Measurements from ENCODE around the gene ACBD4. TPM values are rescaled to one million over a fixed set of nuclear protein-coding genes. Genes with fewer than 3 reads are reported as not detected.

The ACBD4 gene
- total RNA-seq, 5 donors from 2014 or later (not counting 1 experiment from before 2014, with no cell fraction given) = 28.4 to 48.5 (median 38.9) TPM

- H3K9me3 Mint-ChIP-seq = no peaks in the 10 kb centered on the region
- 0% methylated on average over 15 of the region's 36 CpGs for WGBS (ENCODE audit: insufficient coverage)
- H3K27me3 ChIP-seq (replicated peaks in 1 of 2; ENCODE audit: control insufficient read depth in 2 of 2, extremely low read depth in 1 of 2, insufficient read depth in 2 of 2, low read length in 1 of 2) = peaks cover 0 to 16% of the 10 kb centered on the region in 2 experiments
- no peaks in the 10 kb centered on the region for H3K36me3 ChIP-seq (ENCODE audit: control insufficient read depth in 2 of 2, extremely low read depth in 1 of 2, insufficient read depth in 1 of 2, low read length in 1 of 2)
- CTCF ChIA-PET = no interaction called here
- peak within 1 kb of the TSS; percentile 59 to 89 for H3K27ac Mint-ChIP-seq
- no peaks in the 10 kb centered on the region for H3K9me3 ChIP-seq
- H3K4me3 ChIP-seq (ENCODE audit: control insufficient read depth in 1 of 2, extremely low read depth in 1 of 2, low read length in 1 of 2) = peak within 1 kb of the TSS; percentile 83 to 100
- no peaks in the 10 kb centered on the region for H3K36me3 Mint-ChIP-seq
- no peaks in the 10 kb centered on the region for H3K27me3 Mint-ChIP-seq
- peaks cover 17 to 23% (median 21%) of the 10 kb centered on the region in 3 donors for H3K4me1 Mint-ChIP-seq
- peak in 1 of 35 experiments; percentile 48 for DNase-seq
- H3K4me1 ChIP-seq (ENCODE audit: control insufficient read depth in 1 of 2, extremely low read depth in 1 of 2, insufficient read depth in 2 of 2, low read length in 2 of 2) = peaks cover 0 to 33% of the 10 kb centered on the region in 2 experiments
- ATAC-seq (replicated peaks in 1 of 4) = peak; percentile 49 to 56 (median 54)
- peak within 1 kb of the TSS; percentile 96 for H3K27ac ChIP-seq (ENCODE audit: low read length)
- H3K4me3 Mint-ChIP-seq = peak within 1 kb of the TSS; percentile 87 to 91 (median 89)
- POLR2A ChIA-PET = no interaction called here
Measured at GRCh38 chr17:45132320-45132571, 3.2 kb upstream of the ACBD4 start, which contains the start of gene PLCD3. TSS of gene PLCD3 (minus strand) at chr17:45132515. CDS start at chr17:45132410, 105 bp downstream.

GRCh38 chr17:45132572-45133463 lies 2.7 kb upstream of the ACBD4 start:
- H3K4me1 ChIP-seq (ENCODE audit: control insufficient read depth in 1 of 2, extremely low read depth in 1 of 2, insufficient read depth in 2 of 2, low read length in 2 of 2) = peaks cover 0 to 33% of the 10 kb centered on the region in 2 experiments

GRCh38 chr17:45135978-45136791 lies 698 bp downstream of the ACBD4 start:
- POLR2A ChIA-PET = interaction anchor here (0.6 to 1.3 kb wide), 5 partner anchors 12 to 1768 kb away, joined by 3 to 18 read pairs (median 6); partner anchors contain the start of gene HEXIM1 (in 2 of the 2)
- ATAC-seq (replicated peaks in 1 of 4) (no peak), DNase-seq (no peak)
- Mint-ChIP-seq H3K36me3 (peaks cover 2% of the 10 kb centered on the region), H3K27me3 (no peaks in the 10 kb centered on the region), H3K27ac (peak overlapping the region; percentile 78 to 86), H3K4me3 (peak overlapping the region; percentile 84 to 88 (median 84)), H3K4me1 (peaks cover 21 to 29% (median 27%) of the 10 kb centered on the region in 3 donors), H3K9me3 (no peaks in the 10 kb centered on the region)
- Histone ChIP-seq H3K36me3 (ENCODE audit: control insufficient read depth in 2 of 2, extremely low read depth in 1 of 2, insufficient read depth in 1 of 2, low read length in 1 of 2) (peaks cover 0 to 5% of the 10 kb centered on the region in 2 donors), H3K27ac (ENCODE audit: low read length) (peak overlapping the region; percentile 40), H3K4me3 (ENCODE audit: control insufficient read depth in 1 of 2, extremely low read depth in 1 of 2, low read length in 1 of 2) (peak overlapping the region; percentile 64 to 80), H3K4me1 (ENCODE audit: control insufficient read depth in 1 of 2, extremely low read depth in 1 of 2, insufficient read depth in 2 of 2, low read length in 2 of 2) (peaks cover 0 to 35% of the 10 kb centered on the region in 2 experiments), H3K27me3 (replicated peaks in 1 of 2; ENCODE audit: control insufficient read depth in 2 of 2, extremely low read depth in 1 of 2, insufficient read depth in 2 of 2, low read length in 1 of 2) (peaks cover 0 to 7% of the 10 kb centered on the region in 2 experiments), H3K9me3 (no peaks in the 10 kb centered on the region)
- CTCF ChIA-PET = interaction anchor here (0.6 to 4.8 kb wide), 51 partner anchors 8 to 569 kb away, joined by 3 to 277 read pairs (median 5); partner anchors contain the start of genes HEXIM1 (in 2 of the 2), HEXIM2 (in 2 of the 2) and NMT1 (in 1 of the 2)
- WGBS (ENCODE audit: insufficient coverage) = 63% methylated on average over 19 of the region's 21 CpGs

More at GRCh38 chr17:45132572-45133463, 2.7 kb upstream of the ACBD4 start:
- POLR2A ChIA-PET = interaction anchor here in 1 of 2 donors (0.7 kb wide), 1 partner anchor 41 kb away, joined by 15 read pairs; no protein-coding TSS in a partner anchor
- Histone ChIP-seq H3K4me3 (ENCODE audit: control insufficient read depth in 1 of 2, extremely low read depth in 1 of 2, low read length in 1 of 2) (peak overlapping the region; percentile 83 to 100), H3K27me3 (replicated peaks in 1 of 2; ENCODE audit: control insufficient read depth in 2 of 2, extremely low read depth in 1 of 2, insufficient read depth in 2 of 2, low read length in 1 of 2) (peaks cover 0 to 16% of the 10 kb centered on the region in 2 experiments), H3K36me3 (ENCODE audit: control insufficient read depth in 2 of 2, extremely low read depth in 1 of 2, insufficient read depth in 1 of 2, low read length in 1 of 2) (peaks cover 0 to under 1% of the 10 kb centered on the region in 2 donors), H3K27ac (ENCODE audit: low read length) (peak overlapping the region; percentile 96), H3K9me3 (no peaks in the 10 kb centered on the region)
- CTCF ChIA-PET = interaction anchor here (0.7 to 0.9 kb wide), 3 partner anchors 28 to 121 kb away, joined by 3 to 8 read pairs (median 6); no protein-coding TSS in a partner anchor
- no peaks in the 10 kb centered on the region for H3K9me3 Mint-ChIP-seq
- peak; percentile 29 to 44 (median 36) for ATAC-seq (replicated peaks in 1 of 4)
- no peaks in the 10 kb centered on the region for H3K36me3 Mint-ChIP-seq
- H3K4me1 Mint-ChIP-seq = peaks cover 17 to 23% (median 21%) of the 10 kb centered on the region in 3 donors
- WGBS (ENCODE audit: insufficient coverage) = 2% methylated on average over 53 of the region's 71 CpGs
- peak overlapping the region; percentile 59 to 89 for H3K27ac Mint-ChIP-seq
- DNase-seq = peak; percentile 32 to 82 (median 62)
- peak overlapping the region; percentile 87 to 91 (median 89) for H3K4me3 Mint-ChIP-seq
- H3K27me3 Mint-ChIP-seq = no peaks in the 10 kb centered on the region

- Mint-ChIP-seq H3K27me3 (no peaks in the 10 kb centered on the region), H3K4me3 (peak overlapping the region; percentile 84 to 88 (median 84)), H3K4me1 (peaks cover 27 to 32% (median 32%) of the 10 kb centered on the region in 3 donors), H3K9me3 (no peaks in the 10 kb centered on the region), H3K27ac (no peak overlapping the region), H3K36me3 (peaks cover 2% of the 10 kb centered on the region)
- Histone ChIP-seq H3K27ac (ENCODE audit: low read length) (no peak overlapping the region), H3K27me3 (replicated peaks in 1 of 2; ENCODE audit: control insufficient read depth in 2 of 2, extremely low read depth in 1 of 2, insufficient read depth in 2 of 2, low read length in 1 of 2) (no peaks in the 10 kb centered on the region), H3K36me3 (ENCODE audit: control insufficient read depth in 2 of 2, extremely low read depth in 1 of 2, insufficient read depth in 1 of 2, low read length in 1 of 2) (peaks cover 0 to 5% of the 10 kb centered on the region in 2 donors), H3K9me3 (no peaks in the 10 kb centered on the region), H3K4me3 (ENCODE audit: control insufficient read depth in 1 of 2, extremely low read depth in 1 of 2, low read length in 1 of 2) (no peak overlapping the region), H3K4me1 (ENCODE audit: control insufficient read depth in 1 of 2, extremely low read depth in 1 of 2, insufficient read depth in 2 of 2, low read length in 2 of 2) (peaks cover 0 to 32% of the 10 kb centered on the region in 2 experiments)
- WGBS (ENCODE audit: insufficient coverage) = 95% methylated on average over 9 of the region's 12 CpGs
- ATAC-seq (replicated peaks in 1 of 4) = no peak
- CTCF ChIA-PET = interaction anchor here in 1 of 2 donors (1.1 to 4.8 kb wide), 2 partner anchors 14 to 79 kb away, joined by 4 to 277 read pairs; partner anchors contain the start of gene HEXIM1
- POLR2A ChIA-PET = no interaction called here
- no peak for DNase-seq
Measured at GRCh38 chr17:45136846-45137560, 1.5 kb downstream of the ACBD4 start.

- Mint-ChIP-seq H3K36me3 (peaks cover 2% of the 10 kb centered on the region), H3K9me3 (no peaks in the 10 kb centered on the region), H3K4me3 (peak overlapping the region in 1 of 3 donors; percentile 24), H3K27me3 (no peaks in the 10 kb centered on the region), H3K4me1 (peaks cover 27 to 34% (median 32%) of the 10 kb centered on the region in 3 donors), H3K27ac (no peak overlapping the region)
- no peak overlapping the region for H3K4me3 ChIP-seq (ENCODE audit: control insufficient read depth in 1 of 2, extremely low read depth in 1 of 2, low read length in 1 of 2)
- ChIA-PET CTCF (interaction anchor here (0.7 to 4.8 kb wide), 3 partner anchors 13 to 79 kb away, joined by 4 to 277 read pairs (median 6); partner anchors contain the start of gene HEXIM1 (in 1 of the 2)), POLR2A (interaction anchor here in 1 of 2 donors (0.6 kb wide), 2 partner anchors 57 to 87 kb away, joined by 8 read pairs; no protein-coding TSS in a partner anchor)
- 95% methylated on average over 10 of the region's 11 CpGs for WGBS (ENCODE audit: insufficient coverage)
- H3K27ac ChIP-seq (ENCODE audit: low read length) = no peak overlapping the region
- peaks cover 0 to 5% of the 10 kb centered on the region in 2 donors for H3K36me3 ChIP-seq (ENCODE audit: control insufficient read depth in 2 of 2, extremely low read depth in 1 of 2, insufficient read depth in 1 of 2, low read length in 1 of 2)
- ATAC-seq (replicated peaks in 1 of 4) (no peak), DNase-seq (no peak)
- no peaks in the 10 kb centered on the region for H3K9me3 ChIP-seq
- no peaks in the 10 kb centered on the region for H3K27me3 ChIP-seq (replicated peaks in 1 of 2; ENCODE audit: control insufficient read depth in 2 of 2, extremely low read depth in 1 of 2, insufficient read depth in 2 of 2, low read length in 1 of 2)
- peaks cover 0 to 29% of the 10 kb centered on the region in 2 experiments for H3K4me1 ChIP-seq (ENCODE audit: control insufficient read depth in 1 of 2, extremely low read depth in 1 of 2, insufficient read depth in 2 of 2, low read length in 2 of 2)
Measured at GRCh38 chr17:45137561-45138305, 2.2 kb downstream of the ACBD4 start.

Data from T-cell (primary cell).